Activated CD8-positive, alpha-beta memory T cell treated with anti-CD3 and anti-CD28 coated beads, Interleukin-2, amount 50 U/mL, for 4 hours (primary cell): ENCODE results near the gene PSMD1.
"Not testable (repeated sequence)": the region's sequence is repeated elsewhere in the genome, so short reads cannot be mapped to it uniquely, and the experiment has no call there.

Experiments used
- DNase-seq: peaks from one replicate; pipeline ENCODE4 v3.0.0-alpha.2; 2020

The PSMD1 gene

GRCh38 chr2:231056453-231057416 lies at the start of gene PSMD1:
Gene PSMD1 (plus strand): TSS chr2:231056867. CDS start chr2:231057026, 159 bp downstream.
- DNase-seq: peak; percentile 92

GRCh38 chr2:231007286-231008098 lies 49.2 kb upstream of the PSMD1 start:
- no peak for DNase-seq

GRCh38 chr2:231008131-231008530 lies 48.5 kb upstream of the PSMD1 start:
- no peak for DNase-seq

- DNase-seq: no peak
These were observed 47.3 kb upstream of the PSMD1 start for GRCh38 chr2:231009236-231009919.

- no peak for DNase-seq
These were observed 46.4 kb upstream of the PSMD1 start for GRCh38 chr2:231010201-231010730.

- DNase-seq: no peak
These were observed 45.1 kb upstream of the PSMD1 start for GRCh38 chr2:231011526-231011925.

- no peak for DNase-seq
These were observed 44.2 kb upstream of the PSMD1 start for GRCh38 chr2:231012463-231012862.

GRCh38 chr2:231013820-231014219 lies 42.8 kb upstream of the PSMD1 start:
- DNase-seq: no peak

- DNase-seq: no peak
These were observed 41.2 kb upstream of the PSMD1 start for GRCh38 chr2:231015478-231015877.

GRCh38 chr2:231015926-231016325 lies 40.7 kb upstream of the PSMD1 start:
- no peak for DNase-seq

- DNase-seq: no peak
These were observed 40.0 kb upstream of the PSMD1 start for GRCh38 chr2:231016566-231017230.

GRCh38 chr2:231017231-231017598 lies 39.5 kb upstream of the PSMD1 start:
- no peak for DNase-seq

- DNase-seq: no peak
These were observed 38.5 kb upstream of the PSMD1 start for GRCh38 chr2:231018184-231018583.

- DNase-seq: not testable (repeated sequence)
These were observed 31.6 kb upstream of the PSMD1 start for GRCh38 chr2:231025059-231025458.

- no peak for DNase-seq
These were observed 27.8 kb upstream of the PSMD1 start for GRCh38 chr2:231028889-231029288.

- DNase-seq: no peak
These were observed 27.1 kb upstream of the PSMD1 start for GRCh38 chr2:231029563-231029962.

GRCh38 chr2:231030725-231031124 lies 25.9 kb upstream of the PSMD1 start:
- no peak for DNase-seq

GRCh38 chr2:231032575-231033140 lies 24.0 kb upstream of the PSMD1 start:
- no peak for DNase-seq

- no peak for DNase-seq
These were observed 23.2 kb upstream of the PSMD1 start for GRCh38 chr2:231033147-231034132.

- DNase-seq: no peak
These were observed 22.3 kb upstream of the PSMD1 start for GRCh38 chr2:231034291-231034882.
